GM12878 (cell line): ENCODE data around the gene SOX12. TPM values are rescaled to one million over a fixed set of nuclear protein-coding genes. Genes with fewer than 3 reads are reported as not detected.

ENCODE experiments used
- ATF2 ChIP-seq: IDR thresholded peaks from 2 replicates; pipeline ENCODE4 v1.6.1; 2012; ENCODE audit warnings: low read length, inconsistent platforms
- BCL3 ChIP-seq: IDR thresholded peaks from 2 replicates; pipeline ENCODE4 v1.6.1; 2011; ENCODE audit warnings: borderline replicate concordance, low read depth, mild to moderate bottlenecking, moderate library complexity, low read length; ENCODE audit not compliant: insufficient read depth, poor library complexity, severe bottlenecking
- BHLHE40 ChIP-seq, 2 experiments: fragments of 450-650 bp in 1 of 2; IDR thresholded peaks; 2 replicates each; pipeline ENCODE4 v1.6.1; 2011 to 2017; ENCODE audit warnings: low read depth in 2 of 2, borderline replicate concordance in 1 of 2, improper control_type of control experiment in 1 of 2, low read length in 1 of 2, mild to moderate bottlenecking in 1 of 2
- E4F1 ChIP-seq: fragments of 450-650 bp; IDR thresholded peaks from 2 replicates; pipeline ENCODE4 v1.6.1; 2018; ENCODE audit warnings: borderline replicate concordance, mild to moderate bottlenecking; ENCODE audit not compliant: partially characterized antibody
- HDAC2 ChIP-seq: fragments of 200-600 bp; sonication (generic); IDR thresholded peaks from 2 replicates; pipeline ENCODE4 v1.6.1; 2017
- IRF4 ChIP-seq: IDR thresholded peaks from 2 replicates; pipeline ENCODE4 v1.6.1; 2011; ENCODE audit warnings: low read depth, low read length
- MEF2B ChIP-seq: fragments of 450-650 bp; IDR thresholded peaks from 2 replicates; pipeline ENCODE4 v1.6.1; 2018; ENCODE audit warnings: mild to moderate bottlenecking, moderate library complexity; ENCODE audit not compliant: partially characterized antibody, poor library complexity, severe bottlenecking
- ZBTB11 ChIP-seq: fragments of 450-650 bp; formaldehyde crosslinking; IDR thresholded peaks from 2 replicates; pipeline ENCODE4 v1.5.0; 2022; ENCODE audit warnings: mild to moderate bottlenecking, missing genetic modification characterization
- polyA plus RNA-seq, 11 experiments: library from polyadenylated mRNA; depleted of rRNA in 4 of 11; unstranded in 6 of 11; stranded (reverse) in 5 of 11; fragments of >200 nt; fragmentation: Nextera tagmentation in 4 of 11; fragmentation: Illumina TruSeq in 1 of 11; extraction: Ambion mirVana in 4 of 11; extraction: Trizol in 1 of 11; gene quantifications; 1 replicate in 1 of 11; 2 replicates in 10 of 11; pipeline versions ENCODE4 v1.2.1 to v1.2.3, GENCODE V29; 2011 to 2016; ENCODE audit warnings: inconsistent platforms in 2 of 11, missing spikeins in 2 of 11, low read depth in 1 of 11
- total RNA-seq, 4 experiments: library from RNA; depleted of rRNA in 3 of 4; stranded (reverse); fragments of >200 nt in 3 of 4; fragmentation: Illumina TruSeq in 1 of 4; extraction: Trizol in 1 of 4; gene quantifications; 2 replicates each; pipeline versions ENCODE4 v1.2.1 to v1.2.3, GENCODE V29; 2013 to 2021

SOX12 gene
- total and polyA plus RNA-seq, 10 of the 15 experiments (the other 5 are each of a cell fraction or from before 2014, with no cell fraction given) = 0.50 to 17.9 (median 1.4) TPM

- no peak for TF ChIP-seq ZBTB11 (CRISPR knock-in tag)
- no peak for TF ChIP-seq HDAC2
- no peak for TF ChIP-seq IRF4
- TF ChIP-seq E4F1 = peak; percentile 12
- no peak for TF ChIP-seq BCL3
- TF ChIP-seq BHLHE40 (IDR thresholded peaks at IDR 0.05; ENCODE audit: borderline replicate concordance in 1 of 2, low read depth in 2 of 2, low read length in 1 of 2) = peak; percentile 71 to 82; a peak in 3 of 4 replicates
- TF ChIP-seq MEF2B = no peak
- TF ChIP-seq ATF2 = no peak
These were observed 35.1 kb upstream of the SOX12 start, which contains the start of gene C20orf96 (continued) for GRCh38 chr20:290084-290831.
